Breast epithelium (tissue), 4 donors: Measurements from ENCODE around the gene CINP. TPM values are rescaled to one million over a fixed set of nuclear protein-coding genes. Genes with fewer than 3 reads are reported as not detected.

Experiments used
- DNase-seq, 2 donors: peaks; one replicate each; pipeline ENCODE4 v3.0.0-alpha.2; 2019; ENCODE audit warnings: low spot score in 2 of 2
- H3K27ac ChIP-seq, 2 donors: fragments of 200-600 bp; sonication (generic) in 1 of 2; one replicate each; pipeline ENCODE4 v1.5.1; 2016 to 2019; ENCODE audit warnings: mild to moderate bottlenecking in 1 of 2
- H3K27me3 ChIP-seq, 2 donors: fragments of 200-600 bp; sonication (generic) in 1 of 2; one replicate each; pipeline versions ENCODE4 v1.5.1 to v1.6.0; 2017 to 2019; ENCODE audit warnings: control low read depth in 1 of 2, mild to moderate bottlenecking in 1 of 2
- H3K36me3 ChIP-seq: fragments of 200-600 bp; one replicate; pipeline ENCODE4 v1.5.1; 2019
- H3K4me1 ChIP-seq, 2 donors: fragments of 200-600 bp; sonication (generic); one replicate each; pipeline ENCODE4 v1.5.1; 2016 to 2019; ENCODE audit warnings: control low read depth in 1 of 2
- H3K4me3 ChIP-seq, 3 donors: fragments of 200-600 bp; sonication (generic); 1 replicate in 2 of 3; 2 replicates in 1 of 3; pipeline ENCODE4 v1.5.1; 2016 to 2019; ENCODE audit warnings: mild to moderate bottlenecking in 3 of 3, moderate library complexity in 2 of 3
- H3K9me3 ChIP-seq, 2 donors: fragments of 200-600 bp; sonication (generic) in 1 of 2; one replicate each; pipeline ENCODE4 v1.5.1; 2016 to 2019; ENCODE audit warnings: control low read depth in 1 of 2
- CTCF ChIP-seq, 3 donors: fragments of 450-650 bp; IDR thresholded peaks; one replicate each; pipeline ENCODE4 v1.5.1; 2016 to 2017; ENCODE audit warnings: antibody characterized with exemption in 3 of 3, mild to moderate bottlenecking in 3 of 3, moderate library complexity in 3 of 3
- POLR2A ChIP-seq: fragments of 450-650 bp; IDR thresholded peaks from one replicate; pipeline ENCODE4 v1.6.1; 2016; ENCODE audit warnings: antibody characterized with exemption, mild to moderate bottlenecking, moderate library complexity
- POLR2AphosphoS5 ChIP-seq, 3 donors: sonication (generic); formaldehyde crosslinking; IDR thresholded peaks; one replicate each; pipeline ENCODE4 v1.6.1; 2017; ENCODE audit warnings: antibody characterized with exemption in 3 of 3
- intact Hi-C: fragments of 100-400 bp; cut with DNase I; formaldehyde crosslinking; loops from one replicate; pipeline ENCODE4 v1.15.1; 2023; ENCODE audit warnings: low total_unique reads
- total RNA-seq, 3 donors: library from RNA; depleted of rRNA; stranded (reverse); fragments of >200 nt; gene quantifications; one replicate each; pipeline ENCODE4 v1.1.0, GENCODE V29; 2016

The CINP gene
- total RNA-seq, 3 donors from 2014 or later, result 28.8 to 34.7 (median 33.4) TPM

- H3K4me1 ChIP-seq, result peaks cover 7 to 9% of the 10 kb centered on the region in 2 donors
- no peak for TF ChIP-seq POLR2A
- TF ChIP-seq CTCF (IDR thresholded peaks at IDR 0.05), result no peak
- H3K36me3 ChIP-seq, result no peaks in the 10 kb centered on the region
- H3K27ac ChIP-seq, result no peak overlapping the region
- no peaks in the 10 kb centered on the region for H3K9me3 ChIP-seq
- intact Hi-C loops, result no loop called here
- H3K27me3 ChIP-seq, result no peaks in the 10 kb centered on the region
- H3K4me3 ChIP-seq, result no peak overlapping the region
- no peak for DNase-seq
Observed at GRCh38 chr14:102321456-102322422, 41.0 kb downstream of the CINP start.

GRCh38 chr14:102320671-102321455 lies 41.8 kb downstream of the CINP start:
- Histone ChIP-seq H3K36me3 (no peaks in the 10 kb centered on the region), H3K4me3 (peak overlapping the region; percentile 73 to 81 (median 80)), H3K27me3 (no peaks in the 10 kb centered on the region), H3K9me3 (no peaks in the 10 kb centered on the region), H3K27ac (peak overlapping the region; percentile 96 to 97), H3K4me1 (peaks cover 7 to 9% of the 10 kb centered on the region in 2 donors)
- TF ChIP-seq POLR2AphosphoS5 (IDR thresholded peaks at IDR 0.05), result no peak
- intact Hi-C loops, result no loop called here
- no peak for DNase-seq

GRCh38 chr14:102320033-102320660 lies 42.5 kb downstream of the CINP start:
- no peaks in the 10 kb centered on the region for H3K36me3 ChIP-seq
- intact Hi-C loops, result no loop called here
- TF ChIP-seq POLR2A (no peak), POLR2AphosphoS5 (IDR thresholded peaks at IDR 0.05) (no peak), CTCF (IDR thresholded peaks at IDR 0.05) (peak in 1 of 3 donors; percentile 27)
- peaks cover 7 to 9% of the 10 kb centered on the region in 2 donors for H3K4me1 ChIP-seq
- H3K9me3 ChIP-seq, result no peaks in the 10 kb centered on the region
- no peaks in the 10 kb centered on the region for H3K27me3 ChIP-seq
- H3K27ac ChIP-seq, result peak overlapping the region; percentile 96 to 97
- peak overlapping the region; percentile 73 to 81 (median 80) for H3K4me3 ChIP-seq
- DNase-seq, result peak in 1 of 2 donors; percentile 35

- DNase-seq, result peak; percentile 90 to 91
- Histone ChIP-seq H3K36me3 (no peaks in the 10 kb centered on the region), H3K27me3 (no peaks in the 10 kb centered on the region), H3K4me3 (peak within 1 kb of the TSS; percentile 73 to 81 (median 80)), H3K4me1 (peaks cover 7 to 9% of the 10 kb centered on the region in 2 donors), H3K27ac (peak within 1 kb of the TSS; percentile 96 to 97), H3K9me3 (no peaks in the 10 kb centered on the region)
- TF ChIP-seq POLR2A (peak; percentile 13), CTCF (IDR thresholded peaks at IDR 0.05) (no peak), POLR2AphosphoS5 (IDR thresholded peaks at IDR 0.05) (peak; percentile 66 to 81 (median 67))
- intact Hi-C loops, result loop anchor here (10.0 kb wide), 1 partner anchor 195 kb away; no protein-coding TSS in a partner anchor
Observed at GRCh38 chr14:102319351-102320032, 43.2 kb downstream of the CINP start, which contains the start of gene ZNF839. ZNF839 (plus strand) TSS chr14:102319746; CDS start chr14:102319766, 20 bp downstream.
